Body of pancreas (tissue), 4 donors: Measurements from ENCODE around the gene RPS3A.

Source experiments
- POLR2A ChIP-seq, 3 donors: fragments of 450-650 bp; IDR thresholded peaks; one replicate each; pipeline ENCODE4 v1.6.1; 2016; ENCODE audit warnings: antibody characterized with exemption in 3 of 3, mild to moderate bottlenecking in 2 of 3
- TF ChIP-seq, protein P1 (sequence below), 7 experiments: fragments of 450-650 bp in 4 of 7; fragments of 200-600 bp in 3 of 7; sonication (generic) in 3 of 7; IDR thresholded peaks; one replicate each; pipeline ENCODE4 v1.5.1; 2016 to 2019; ENCODE audit warnings: antibody characterized with exemption in 7 of 7

GRCh38 chr4:151093203-151093602 is 6.2 kb upstream of the RPS3A start:
- TF ChIP-seq, protein P1, sequence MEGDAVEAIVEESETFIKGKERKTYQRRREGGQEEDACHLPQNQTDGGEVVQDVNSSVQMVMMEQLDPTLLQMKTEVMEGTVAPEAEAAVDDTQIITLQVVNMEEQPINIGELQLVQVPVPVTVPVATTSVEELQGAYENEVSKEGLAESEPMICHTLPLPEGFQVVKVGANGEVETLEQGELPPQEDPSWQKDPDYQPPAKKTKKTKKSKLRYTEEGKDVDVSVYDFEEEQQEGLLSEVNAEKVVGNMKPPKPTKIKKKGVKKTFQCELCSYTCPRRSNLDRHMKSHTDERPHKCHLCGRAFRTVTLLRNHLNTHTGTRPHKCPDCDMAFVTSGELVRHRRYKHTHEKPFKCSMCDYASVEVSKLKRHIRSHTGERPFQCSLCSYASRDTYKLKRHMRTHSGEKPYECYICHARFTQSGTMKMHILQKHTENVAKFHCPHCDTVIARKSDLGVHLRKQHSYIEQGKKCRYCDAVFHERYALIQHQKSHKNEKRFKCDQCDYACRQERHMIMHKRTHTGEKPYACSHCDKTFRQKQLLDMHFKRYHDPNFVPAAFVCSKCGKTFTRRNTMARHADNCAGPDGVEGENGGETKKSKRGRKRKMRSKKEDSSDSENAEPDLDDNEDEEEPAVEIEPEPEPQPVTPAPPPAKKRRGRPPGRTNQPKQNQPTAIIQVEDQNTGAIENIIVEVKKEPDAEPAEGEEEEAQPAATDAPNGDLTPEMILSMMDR (IDR thresholded peaks at IDR 0.05): no peak
- TF ChIP-seq POLR2A (IDR thresholded peaks at IDR 0.05): no peak
